NCI-H1048 (cell line): ENCODE measurements around the gene UNC13C.

Source experiments
- DNase-seq: peaks from one replicate; lab custom pipeline; 2025; lab: John Stamatoyannopoulos, UW

The UNC13C gene

DNA sequence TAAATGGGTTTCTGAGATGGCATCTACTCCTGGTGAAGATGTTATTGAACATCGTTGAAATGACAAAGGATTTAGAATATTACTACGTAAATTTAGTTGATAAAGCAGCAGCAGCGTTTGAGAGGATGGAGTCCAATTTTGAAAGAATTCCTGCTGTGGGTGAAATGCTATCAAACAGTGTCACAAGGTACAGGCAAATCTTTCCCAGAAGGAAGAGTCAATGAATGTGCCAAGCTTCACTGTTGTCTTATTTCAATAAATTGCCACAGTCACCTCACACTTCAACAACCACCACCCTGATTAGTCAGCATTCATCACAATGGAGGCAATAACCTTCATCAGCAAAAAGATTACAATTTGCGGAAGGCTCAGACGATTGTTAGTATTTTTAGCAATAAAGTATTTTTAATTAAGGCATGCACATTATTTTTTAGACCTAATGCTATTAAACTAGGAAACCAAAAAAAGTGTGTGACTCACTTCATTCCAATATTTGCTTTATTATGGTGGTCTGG is 142.8 kb downstream of the UNC13C start:
- no peak for DNase-seq

DNA sequence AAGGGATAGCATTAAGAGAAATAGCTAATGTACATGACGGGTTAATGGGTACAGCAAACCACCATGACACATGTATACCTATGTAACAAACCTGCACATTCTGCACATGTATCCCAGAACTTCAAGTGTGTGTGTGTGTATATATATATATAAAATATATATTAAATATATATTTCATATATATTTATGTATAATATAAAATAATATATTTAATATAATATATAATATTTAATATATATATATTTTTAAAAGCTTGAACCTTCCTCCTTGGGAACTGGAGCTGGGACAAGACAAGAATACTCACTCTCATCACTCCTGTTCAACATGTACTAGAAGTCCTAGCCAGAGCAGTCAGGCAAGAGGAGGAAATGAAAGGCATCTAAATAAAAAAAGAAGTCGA is 149.3 kb downstream of the UNC13C start:
- no peak for DNase-seq

DNA sequence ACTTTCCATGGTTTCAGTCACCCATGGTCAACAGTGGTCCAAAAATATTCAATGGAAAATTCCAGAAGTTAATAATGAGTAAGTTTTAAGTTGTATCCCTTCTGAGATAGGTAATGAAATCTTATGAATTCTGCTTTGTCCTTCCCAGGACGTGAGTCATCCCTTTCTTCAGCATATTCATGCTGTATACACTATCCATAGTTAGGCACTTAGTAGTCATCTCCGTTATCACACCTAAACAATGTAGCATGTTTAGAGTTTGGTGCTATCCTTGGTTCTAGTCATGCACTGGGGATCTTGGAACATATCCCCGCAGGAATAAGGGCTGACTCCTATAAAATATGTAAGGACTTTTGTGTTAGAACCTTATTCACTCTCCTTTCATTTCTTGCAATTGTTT is 153.2 kb downstream of the UNC13C start:
- no peak for DNase-seq

DNA sequence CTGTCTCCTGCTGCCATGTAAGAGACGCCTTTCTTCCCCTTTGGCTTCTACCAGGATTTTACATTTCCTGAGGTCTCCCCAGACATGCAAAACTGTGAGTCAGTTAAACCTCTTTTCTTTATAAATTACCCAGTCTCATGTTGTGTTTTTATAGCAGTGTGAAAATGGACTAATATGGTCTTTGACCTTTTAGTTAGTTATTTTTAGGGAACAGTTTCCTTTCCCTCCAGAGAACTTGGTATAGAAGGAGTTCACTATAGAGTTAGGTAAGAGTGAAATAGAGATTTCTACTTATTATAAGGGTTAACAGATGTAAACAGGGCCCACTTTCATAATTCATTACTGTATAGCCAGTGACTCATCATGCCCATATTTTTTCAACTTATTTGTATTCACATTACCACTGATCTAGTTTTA is 170.9 kb downstream of the UNC13C start:
- no peak for DNase-seq

DNA sequence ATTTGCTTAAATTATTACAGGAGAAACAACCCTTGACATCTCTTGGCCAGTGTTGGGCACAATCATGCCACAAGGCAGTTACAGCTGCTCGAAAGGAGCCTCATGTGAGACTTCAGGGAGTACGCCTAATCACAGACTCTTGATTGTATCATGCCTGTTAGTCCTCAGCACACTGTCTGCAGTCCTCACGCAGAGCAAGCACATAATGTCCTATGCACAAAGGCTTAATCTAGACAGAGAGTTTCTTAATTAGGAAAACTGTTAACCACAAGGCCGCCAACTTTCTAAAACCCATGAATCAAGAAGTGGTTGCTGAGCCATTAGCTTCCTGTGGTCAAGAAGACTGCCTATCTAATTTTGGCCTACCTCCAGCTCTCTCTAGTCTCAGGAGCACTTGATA is 172.0 kb downstream of the UNC13C start:
- DNase-seq, result no peak

DNA sequence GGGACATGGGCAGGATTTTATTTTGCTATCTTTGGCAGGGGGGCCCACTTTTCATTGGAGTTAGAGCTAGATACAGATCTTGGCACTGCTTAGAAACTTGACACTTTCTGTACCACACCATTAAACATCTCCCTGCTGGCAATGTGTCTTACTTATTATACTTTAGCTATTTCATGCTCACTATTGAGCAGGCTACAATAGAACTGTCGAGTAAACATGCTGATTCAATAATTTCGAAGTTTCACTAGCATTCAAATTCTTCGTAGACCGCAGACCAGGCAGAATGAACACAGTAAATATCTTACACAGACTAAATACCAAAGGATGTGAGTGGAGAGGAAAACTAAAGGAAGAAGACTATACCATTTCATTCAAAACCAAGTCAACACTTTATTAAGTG is 180.8 kb downstream of the UNC13C start:
- DNase-seq, result no peak

DNA sequence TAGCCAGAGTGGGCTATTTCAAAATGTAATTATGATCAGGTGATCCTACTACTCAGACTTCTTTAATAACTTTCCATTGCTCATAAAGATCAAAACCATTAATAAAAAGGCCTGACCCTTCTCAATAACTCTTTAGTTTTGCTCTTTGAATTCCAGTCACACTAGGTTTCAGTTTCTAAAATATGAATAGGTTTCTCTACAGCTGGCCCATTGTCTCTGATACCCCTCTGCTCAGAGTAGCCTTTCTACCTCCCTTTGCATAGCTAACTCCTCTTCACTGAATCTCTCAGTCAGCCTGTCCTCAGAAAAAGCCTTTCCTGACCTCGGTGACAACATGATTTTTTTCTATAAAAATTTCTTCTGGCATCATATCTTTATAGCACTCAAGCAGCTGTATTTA is 209.1 kb downstream of the UNC13C start:
- DNase-seq, result no peak

DNA sequence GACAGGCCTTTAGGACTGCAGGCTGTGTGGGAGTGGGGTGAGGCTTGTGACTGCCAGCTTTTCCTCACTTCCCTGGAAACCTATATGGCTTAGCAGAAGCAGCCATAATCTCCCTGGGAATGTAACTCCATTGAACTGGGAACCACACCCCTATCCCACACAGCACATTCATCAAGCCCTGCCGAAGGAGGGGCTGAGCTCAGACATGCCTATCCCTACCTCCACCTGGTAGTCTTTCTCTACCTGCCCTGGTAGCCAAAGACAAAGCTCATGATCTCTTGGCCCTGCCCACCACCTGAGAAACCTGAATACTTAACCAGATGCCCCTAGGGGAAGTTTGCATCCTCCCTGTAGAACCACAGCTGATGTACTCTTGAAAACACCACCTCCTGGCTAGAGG is 219.8 kb downstream of the UNC13C start:
- DNase-seq, result no peak

DNA sequence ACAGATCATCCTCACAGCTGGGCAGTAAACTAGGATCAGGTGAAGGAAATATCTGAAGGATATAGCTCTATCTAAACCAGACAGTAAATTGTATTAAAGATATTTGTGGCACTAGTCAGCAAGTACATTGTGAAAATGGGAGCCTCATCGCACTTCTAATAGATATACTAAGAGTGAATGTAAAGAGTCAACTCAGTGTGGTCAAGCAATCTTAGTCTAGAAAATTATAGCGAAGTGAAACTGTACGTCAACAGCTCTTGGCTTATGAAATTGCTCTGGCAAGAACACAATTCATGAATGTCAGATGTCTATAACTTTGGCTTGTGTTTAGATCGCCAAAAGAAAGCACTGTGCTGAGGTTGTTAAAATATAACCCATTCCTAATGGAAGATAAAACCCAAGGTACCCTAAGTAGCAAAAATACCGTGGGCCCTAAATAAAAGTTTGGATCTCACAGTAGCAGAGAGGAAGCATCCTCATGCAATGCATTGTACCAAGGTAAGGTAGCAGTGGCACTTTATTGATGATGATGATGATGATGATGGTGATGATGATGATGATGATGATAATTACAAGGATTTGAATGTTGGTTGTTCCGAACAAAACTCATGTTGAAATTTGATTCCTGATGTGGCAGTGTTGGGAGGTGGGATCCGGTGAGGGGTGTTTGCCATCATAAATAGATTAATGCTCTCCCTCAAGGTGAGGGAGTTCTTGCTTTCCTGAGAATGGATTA is 228.5 kb downstream of the UNC13C start:
- no peak for DNase-seq

DNA sequence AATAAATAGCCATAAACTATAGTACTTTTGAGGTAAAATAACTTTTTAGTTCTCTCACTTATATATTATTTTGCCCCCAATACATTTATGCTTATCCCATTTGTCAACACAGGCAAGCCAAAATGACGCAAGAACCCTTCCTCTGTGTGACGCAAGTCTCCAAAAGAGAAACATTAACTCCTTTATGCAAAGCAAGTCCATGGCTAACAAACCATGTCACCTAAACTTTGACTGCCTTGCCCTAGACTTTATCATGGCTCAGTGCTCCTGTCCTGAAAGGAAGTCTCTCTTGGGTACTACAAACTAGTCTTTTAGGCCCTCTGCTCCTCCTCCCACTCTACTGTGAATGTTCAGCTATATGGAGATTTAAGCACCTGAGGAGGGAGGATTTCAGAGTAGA is 230.5 kb downstream of the UNC13C start:
- no peak for DNase-seq

DNA sequence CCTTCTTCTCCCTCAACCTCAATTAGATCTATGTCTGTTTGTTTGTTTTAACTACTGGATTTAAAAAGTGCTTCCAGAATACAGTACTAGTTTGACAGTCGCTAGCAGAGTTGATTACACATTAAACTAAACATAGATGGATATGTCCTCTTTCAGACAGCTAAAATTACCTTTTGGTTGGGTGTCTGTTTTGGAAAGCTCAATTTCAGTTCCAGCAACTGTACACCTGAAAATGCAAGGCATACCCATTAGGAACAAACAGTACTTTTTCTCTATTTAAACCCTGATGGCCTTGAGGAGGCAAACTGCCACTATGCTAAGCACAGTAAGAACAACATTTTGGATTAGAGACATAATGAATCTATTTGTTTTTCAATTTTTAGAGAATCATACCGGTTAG is 234.4 kb downstream of the UNC13C start:
- DNase-seq, result no peak

DNA sequence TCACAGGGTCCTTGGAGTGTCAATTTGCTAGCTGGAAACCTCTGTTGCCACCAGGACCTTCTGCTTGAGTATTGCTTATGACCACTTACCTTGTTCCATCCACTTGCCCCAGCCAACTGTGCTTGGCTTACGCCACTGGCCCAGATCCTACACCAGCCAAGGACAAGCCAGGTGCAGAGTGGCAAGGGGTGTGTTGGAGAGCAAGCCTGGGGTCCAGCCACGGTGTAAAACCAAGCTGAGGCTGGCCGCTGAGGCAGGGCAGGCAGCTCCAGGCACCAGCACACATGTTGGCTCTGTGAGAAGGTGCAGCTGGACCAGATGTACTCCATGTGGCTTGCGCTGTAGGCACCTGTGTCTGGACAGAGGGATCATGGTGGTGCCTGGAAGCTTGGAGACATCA is 248.2 kb downstream of the UNC13C start:
- DNase-seq, result no peak

DNA sequence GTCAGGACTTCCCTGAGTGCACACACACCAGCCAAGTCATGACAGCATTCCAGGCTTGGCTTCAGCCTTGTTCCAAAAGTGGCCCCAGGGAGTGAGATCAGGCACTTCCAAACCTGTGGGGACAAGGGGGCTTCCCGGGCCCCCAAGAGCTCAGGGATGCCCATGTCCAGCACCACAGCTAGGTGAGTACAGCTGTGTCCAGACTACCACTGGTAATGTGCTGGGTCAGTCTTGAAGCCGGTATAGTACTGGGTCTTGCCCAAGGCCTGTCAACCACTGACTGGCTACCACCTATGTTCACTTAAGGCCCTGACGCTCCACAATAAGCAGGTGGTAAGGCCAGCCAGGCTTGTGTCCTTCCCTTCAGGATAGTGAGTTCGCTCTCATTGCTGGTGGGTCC is 249.3 kb downstream of the UNC13C start:
- DNase-seq, result no peak

DNA sequence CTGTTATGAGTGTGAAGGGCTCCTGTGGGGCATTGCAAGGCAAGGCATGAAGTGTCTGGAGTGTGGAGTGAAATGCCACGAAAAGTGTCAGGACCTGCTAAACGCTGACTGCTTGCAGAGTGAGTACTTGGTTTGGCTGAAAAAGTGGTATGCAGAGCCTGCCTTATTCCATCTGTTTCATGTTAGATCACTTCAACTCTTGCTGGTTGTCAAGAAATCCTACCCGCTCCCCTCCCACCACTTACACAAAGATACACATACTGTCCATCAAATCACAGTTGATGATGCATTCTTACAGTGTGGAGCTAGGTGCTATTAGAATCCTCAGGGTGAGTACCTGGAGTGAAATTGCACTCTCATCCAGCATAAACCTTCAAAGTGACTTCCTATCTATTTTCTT is 272.1 kb downstream of the UNC13C start:
- no peak for DNase-seq

DNA sequence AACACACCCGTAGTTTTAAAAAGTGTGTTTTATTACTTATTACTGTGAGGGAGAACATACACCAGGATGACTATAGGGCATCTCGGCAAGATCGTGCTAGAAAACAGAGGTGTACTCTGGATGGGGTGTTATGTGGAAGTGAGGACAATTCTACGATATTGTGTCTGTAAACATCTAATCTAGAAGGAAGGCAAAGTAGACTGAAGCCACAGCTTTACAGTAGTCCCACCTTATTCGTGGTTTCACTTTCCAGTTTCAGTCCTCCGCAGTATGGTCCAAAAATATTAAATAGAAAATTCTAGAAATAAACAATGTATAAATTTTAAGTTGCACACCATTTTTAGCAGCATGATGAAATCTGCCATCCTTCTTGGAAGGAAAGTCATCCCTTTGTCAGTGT is 277.9 kb downstream of the UNC13C start:
- no peak for DNase-seq

DNA sequence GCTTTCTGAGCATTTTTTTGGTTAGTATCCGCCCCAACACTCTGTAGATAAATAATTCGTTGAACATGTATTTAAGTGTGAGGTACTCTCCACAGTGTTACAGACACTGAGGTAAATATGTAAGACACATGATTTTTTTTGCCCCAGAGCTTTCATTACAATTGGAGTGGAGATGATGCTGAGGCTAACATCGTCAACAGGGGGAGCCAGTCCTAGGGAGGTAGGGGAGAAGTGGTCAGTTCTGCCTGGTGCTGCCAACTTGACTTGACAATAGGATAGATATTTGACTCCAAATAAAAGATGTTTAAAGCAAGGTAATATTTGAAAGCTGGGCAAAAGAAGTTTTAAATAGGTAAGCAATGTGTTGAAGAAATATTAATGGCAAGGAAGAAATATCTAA is 295.7 kb downstream of the UNC13C start:
- DNase-seq, result no peak

DNA sequence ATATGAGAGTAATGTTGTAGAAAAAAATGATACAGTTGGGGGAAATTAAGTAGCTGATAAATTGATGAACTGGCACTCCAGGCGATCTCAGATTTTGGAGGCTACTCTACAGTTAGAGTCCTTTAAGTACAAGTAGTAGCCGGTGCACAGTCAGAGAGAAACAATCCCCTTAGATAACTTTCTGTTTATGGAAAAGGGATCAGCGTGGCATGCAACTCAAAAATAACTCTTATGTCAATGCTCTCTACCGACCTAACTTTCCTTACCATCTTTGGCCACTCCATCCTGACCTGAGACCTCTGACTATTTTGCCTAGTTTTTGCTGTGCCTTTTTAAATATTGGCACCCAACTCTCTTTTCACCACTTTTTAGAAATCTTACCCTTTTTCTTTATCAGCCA is 299.6 kb downstream of the UNC13C start:
- no peak for DNase-seq

DNA sequence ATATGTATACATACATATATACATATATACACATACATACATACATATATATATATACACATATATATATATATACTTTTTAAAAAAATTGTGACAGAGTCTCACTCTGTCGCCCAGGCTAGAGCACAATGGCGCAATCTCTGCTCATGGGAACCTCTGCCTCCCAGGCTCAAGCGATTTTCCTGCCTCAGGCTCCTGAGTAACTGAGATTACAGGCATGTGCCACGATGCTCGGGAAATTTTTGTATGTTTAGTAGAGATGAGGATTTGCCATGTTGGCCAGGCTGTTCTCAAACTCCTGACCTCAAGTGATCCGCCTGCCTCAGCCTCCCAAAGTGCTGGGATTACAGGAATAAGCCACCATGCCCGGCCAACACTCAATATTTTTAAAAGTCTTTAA is 302.5 kb downstream of the UNC13C start:
- no peak for DNase-seq

DNA sequence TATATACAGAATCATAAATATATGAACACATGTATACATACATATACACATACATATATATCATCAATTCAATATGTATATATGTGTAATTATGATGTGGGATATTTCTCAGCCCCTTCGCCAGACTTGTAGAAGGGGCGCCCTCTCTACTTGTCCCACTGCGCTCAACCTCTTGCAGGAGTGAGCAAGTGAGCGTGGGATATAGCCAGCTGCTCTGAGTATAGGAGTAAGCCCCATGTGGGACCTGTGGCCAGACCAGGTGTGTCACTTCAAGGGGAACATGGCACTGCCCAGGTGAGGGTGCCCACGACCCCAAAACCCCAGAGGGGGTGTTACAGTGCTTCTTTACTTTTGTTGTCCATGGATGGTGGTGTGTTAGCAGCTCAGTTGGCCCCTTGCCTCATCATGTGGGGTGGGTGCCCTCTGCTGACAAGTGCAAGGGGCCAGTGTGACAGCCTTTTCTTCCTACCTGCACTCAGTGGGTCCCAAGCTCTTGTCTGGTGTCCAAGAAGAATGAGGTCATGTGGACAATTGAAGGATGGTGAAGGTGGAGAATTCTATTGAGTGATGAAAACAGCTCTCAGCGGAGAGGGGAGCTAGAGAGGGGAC is 304.1 kb downstream of the UNC13C start:
- DNase-seq, result no peak

DNA sequence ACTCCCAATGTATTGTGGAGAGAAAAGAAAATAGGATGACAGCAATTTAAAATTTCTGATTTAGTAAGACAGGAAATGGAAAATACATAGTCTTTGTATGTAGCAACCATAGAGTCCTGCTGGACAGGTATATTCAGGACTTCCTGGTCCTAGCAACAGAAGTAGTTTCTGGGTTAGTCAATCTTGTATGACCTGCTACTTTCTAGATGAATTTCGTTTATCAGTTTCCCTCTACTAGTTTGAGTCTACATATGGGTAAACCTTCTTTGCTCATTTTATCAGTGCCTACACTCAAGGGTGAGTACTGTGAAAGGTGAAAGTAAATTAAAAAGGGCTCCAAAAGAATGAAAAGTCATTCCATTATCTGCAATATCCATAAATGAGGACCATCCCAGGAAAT is 309.8 kb downstream of the UNC13C start:
- no peak for DNase-seq

DNA sequence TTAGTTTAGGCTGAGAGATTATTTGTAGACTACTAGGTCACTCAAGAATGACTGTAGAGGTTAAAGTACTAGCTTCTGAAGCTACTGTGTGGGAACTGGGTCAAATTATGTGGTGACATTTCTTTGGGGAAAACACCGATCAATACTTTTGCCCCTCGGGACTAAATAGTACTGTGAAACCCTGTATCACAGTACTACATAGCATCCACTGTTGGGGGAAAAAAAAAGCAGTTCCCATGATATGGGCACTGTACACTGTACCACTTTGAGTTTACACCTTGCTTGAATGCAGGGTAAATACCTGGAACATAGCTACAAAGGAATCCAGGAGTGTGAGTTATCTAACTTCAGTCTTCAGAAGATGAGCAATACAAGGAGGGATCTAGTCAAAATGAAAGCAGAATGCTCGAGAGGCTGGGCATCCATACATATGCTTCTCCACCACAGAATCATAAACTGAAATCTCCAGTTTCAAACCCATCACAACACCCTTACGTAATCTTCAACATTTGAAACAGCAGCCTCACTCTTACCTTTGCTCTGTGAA is 311.4 kb downstream of the UNC13C start:
- no peak for DNase-seq

DNA sequence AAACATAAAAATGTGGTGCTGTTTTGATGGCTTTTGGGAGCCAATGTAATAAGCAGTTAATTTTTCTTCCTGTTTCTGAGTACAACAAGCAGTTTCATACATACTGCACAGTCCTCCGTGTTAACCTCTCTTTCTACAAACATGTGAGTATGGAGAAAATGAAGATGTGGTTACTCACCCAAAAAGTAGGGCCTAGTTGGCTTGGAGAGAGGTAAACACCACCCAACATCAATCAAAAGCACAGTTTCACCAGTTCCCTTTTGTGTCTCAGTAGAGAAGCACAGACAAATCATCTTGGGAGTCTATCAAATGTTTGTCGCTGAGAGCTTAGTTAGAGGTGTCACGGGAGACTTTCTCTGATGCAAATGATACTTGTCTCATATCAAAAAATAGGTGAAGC is 320.2 kb downstream of the UNC13C start:
- no peak for DNase-seq

DNA sequence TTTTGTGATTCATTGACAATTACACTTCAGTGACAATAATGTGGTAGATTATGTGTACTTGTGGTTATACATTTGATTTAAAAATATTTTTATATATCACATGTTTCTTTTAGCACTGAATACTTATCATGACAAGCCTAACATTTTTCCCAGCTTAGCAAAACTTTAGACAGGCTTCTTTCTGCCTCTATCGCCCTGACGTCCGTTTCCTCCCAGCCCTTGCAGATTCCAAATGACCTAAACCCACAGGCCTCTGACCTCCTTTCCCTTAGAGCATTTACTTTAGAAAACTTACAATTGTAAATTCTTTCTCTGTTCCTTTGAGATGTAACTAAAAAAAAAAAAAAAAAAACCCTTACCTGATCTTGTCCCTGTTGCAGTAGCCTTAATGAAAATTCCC is 326.1 kb downstream of the UNC13C start:
- no peak for DNase-seq

DNA sequence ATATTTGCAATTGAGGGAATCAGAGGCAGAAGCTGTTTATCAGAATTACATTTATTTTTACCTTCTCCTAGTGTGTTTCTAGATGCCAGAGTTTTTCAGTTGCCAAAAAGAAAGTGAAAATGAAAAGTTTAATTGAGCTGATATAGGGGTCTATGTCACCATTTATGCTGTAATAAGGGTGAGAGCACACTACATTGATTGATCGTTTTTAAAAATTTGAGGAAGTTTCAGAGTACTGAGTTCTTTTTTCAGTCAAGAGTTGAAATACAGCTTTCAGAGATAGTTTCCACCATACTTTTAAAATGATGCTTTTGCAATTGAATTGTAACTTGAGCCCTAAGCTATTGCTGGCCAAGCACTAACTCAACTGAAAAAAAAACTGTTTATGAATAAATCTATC is 326.9 kb downstream of the UNC13C start:
- no peak for DNase-seq
